Effector memory CD8-positive, alpha-beta T cell (primary cell): ENCODE data around the gene IGFBPL1.
"Not testable (repeated sequence)": the region's sequence is repeated elsewhere in the genome, so short reads cannot be mapped to it uniquely, and the experiment has no call there.

Source experiments
- ATAC-seq: fragments of 150-1000 bp; cut with Tn5 transposase; replicated peaks from 2 replicates; pipeline ENCODE4 v1.10.0; 2021; ENCODE audit warnings: mild to moderate bottlenecking, moderate library complexity
- DNase-seq, 3 experiments: peaks; one replicate each; pipeline ENCODE4 v3.0.0; 2021
- H3K27ac Mint-ChIP-seq, 2 donors: one replicate each; pipeline ENCODE4 v1.8.0; 2022; ENCODE audit warnings: mild to moderate bottlenecking in 2 of 2, mixed read lengths in 2 of 2, moderate library complexity in 2 of 2
- H3K27me3 Mint-ChIP-seq, 2 donors: one replicate each; pipeline ENCODE4 v1.8.0; 2022; ENCODE audit warnings: mixed read lengths in 2 of 2
- H3K36me3 Mint-ChIP-seq: one replicate; pipeline ENCODE4 v1.8.0; 2022; ENCODE audit warnings: mild to moderate bottlenecking, moderate library complexity, mixed read lengths; ENCODE audit not compliant: insufficient read depth
- H3K4me1 Mint-ChIP-seq, 2 donors: one replicate each; pipeline ENCODE4 v1.8.0; 2022; ENCODE audit warnings: low read depth in 2 of 2, mixed read lengths in 2 of 2
- H3K4me3 Mint-ChIP-seq, 2 donors: one replicate each; pipeline ENCODE4 v1.8.0; 2022; ENCODE audit warnings: mild to moderate bottlenecking in 2 of 2, mixed read lengths in 2 of 2, moderate library complexity in 2 of 2
- H3K9me3 Mint-ChIP-seq, 2 donors: one replicate each; pipeline ENCODE4 v1.8.0; 2022; ENCODE audit warnings: mixed read lengths in 2 of 2

The IGFBPL1 gene

GRCh38 chr9:38401994-38402393 lies 22.3 kb downstream of the IGFBPL1 start:
- Mint-ChIP-seq H3K9me3 (no peaks in the 10 kb centered on the region), H3K36me3 (peaks cover 2% of the 10 kb centered on the region), H3K27ac (no peak overlapping the region), H3K4me3 (no peak overlapping the region), H3K27me3 (peaks cover 26 to 55% of the 10 kb centered on the region in 2 donors), H3K4me1 (peaks cover 3 to 5% of the 10 kb centered on the region in 2 donors)
- no peak for ATAC-seq
- DNase-seq = no peak

- not testable (repeated sequence) for H3K27ac Mint-ChIP-seq, H3K4me3 Mint-ChIP-seq, H3K9me3 Mint-ChIP-seq
These were observed 25.1 kb downstream of the IGFBPL1 start for GRCh38 chr9:38399191-38399590.

DNA sequence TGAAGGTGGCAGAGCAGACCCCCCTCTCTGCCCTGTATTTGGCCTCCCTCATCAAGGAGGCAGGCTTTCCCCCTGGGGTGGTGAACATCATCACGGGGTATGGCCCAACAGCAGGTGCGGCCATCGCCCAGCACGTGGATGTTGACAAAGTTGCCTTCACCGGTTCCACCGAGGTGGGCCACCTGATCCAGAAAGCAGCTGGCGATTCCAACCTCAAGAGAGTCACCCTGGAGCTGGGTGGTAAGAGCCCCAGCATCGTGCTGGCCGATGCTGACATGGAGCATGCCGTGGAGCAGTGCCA lies 27.9 kb downstream of the IGFBPL1 start:
- no peak for DNase-seq
- peak overlapping the region in 1 of 2 donors; percentile 44 for H3K27ac Mint-ChIP-seq
- H3K27me3 Mint-ChIP-seq = peaks cover 0 to 5% of the 10 kb centered on the region in 2 donors
- no peaks in the 10 kb centered on the region for H3K9me3 Mint-ChIP-seq
- peaks cover 7% of the 10 kb centered on the region for H3K36me3 Mint-ChIP-seq
- no peak for ATAC-seq
- H3K4me1 Mint-ChIP-seq = peaks cover 19 to 22% of the 10 kb centered on the region in 2 donors
- no peak overlapping the region for H3K4me3 Mint-ChIP-seq

More at GRCh38 chr9:38399191-38399590, 25.1 kb downstream of the IGFBPL1 start:
- H3K4me1 Mint-ChIP-seq, ATAC-seq, H3K36me3 Mint-ChIP-seq, DNase-seq: not testable (repeated sequence)
- H3K27me3 Mint-ChIP-seq = peaks cover 10 to 33% of the 10 kb centered on the region in 2 donors

DNA sequence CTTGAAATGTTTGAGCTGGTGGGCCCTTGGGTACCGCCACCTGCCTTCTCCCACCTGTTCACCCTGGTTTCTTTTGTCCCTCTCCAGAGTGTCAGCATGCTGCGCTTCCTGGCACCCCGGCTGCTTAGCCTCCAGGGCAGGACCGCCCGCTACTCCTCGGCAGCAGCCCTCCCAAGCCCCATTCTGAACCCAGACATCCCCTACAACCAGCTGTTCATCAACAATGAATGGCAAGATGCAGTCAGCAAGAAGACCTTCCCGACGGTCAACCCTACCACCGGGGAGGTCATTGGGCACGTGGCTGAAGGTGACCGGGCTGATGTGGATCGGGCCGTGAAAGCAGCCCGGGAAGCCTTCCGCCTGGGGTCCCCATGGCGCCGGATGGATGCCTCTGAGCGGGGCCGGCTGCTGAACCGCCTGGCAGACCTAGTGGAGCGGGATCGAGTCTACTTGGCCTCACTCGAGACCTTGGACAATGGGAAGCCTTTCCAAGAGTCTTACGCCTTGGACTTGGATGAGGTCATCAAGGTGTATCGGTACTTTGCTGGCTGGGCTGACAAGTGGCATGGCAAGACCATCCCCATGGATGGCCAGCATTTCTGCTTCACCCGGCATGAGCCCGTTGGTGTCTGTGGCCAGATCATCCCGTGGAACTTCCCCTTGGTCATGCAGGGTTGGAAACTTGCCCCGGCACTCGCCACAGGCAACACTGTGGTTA lies 28.4 kb downstream of the IGFBPL1 start:
- Mint-ChIP-seq H3K27me3 (peaks cover 0 to under 1% of the 10 kb centered on the region in 2 donors), H3K27ac (peak overlapping the region in 1 of 2 donors; percentile 50), H3K4me1 (peaks cover 19 to 22% of the 10 kb centered on the region in 2 donors), H3K4me3 (no peak overlapping the region), H3K9me3 (no peaks in the 10 kb centered on the region), H3K36me3 (peaks cover 7% of the 10 kb centered on the region)
- no peak for DNase-seq
- no peak for ATAC-seq

- no peaks in the 10 kb centered on the region for H3K9me3 Mint-ChIP-seq
- peaks cover 7% of the 10 kb centered on the region for H3K36me3 Mint-ChIP-seq
- no peaks in the 10 kb centered on the region for H3K27me3 Mint-ChIP-seq
- no peak overlapping the region for H3K27ac Mint-ChIP-seq
- ATAC-seq (no peak), DNase-seq (no peak)
- peaks cover 18 to 22% of the 10 kb centered on the region in 2 donors for H3K4me1 Mint-ChIP-seq
- no peak overlapping the region for H3K4me3 Mint-ChIP-seq
These were observed 29.8 kb downstream of the IGFBPL1 start for GRCh38 chr9:38394416-38394815.

- Mint-ChIP-seq H3K4me1 (peaks cover 18 to 22% of the 10 kb centered on the region in 2 donors), H3K27ac (peak overlapping the region; percentile 63 to 98), H3K27me3 (no peaks in the 10 kb centered on the region), H3K4me3 (peak overlapping the region; percentile 99), H3K9me3 (no peaks in the 10 kb centered on the region), H3K36me3 (peaks cover 4% of the 10 kb centered on the region)
- DNase-seq = no peak
- no peak for ATAC-seq
These were observed 31.0 kb downstream of the IGFBPL1 start for GRCh38 chr9:38393128-38393796.

DNA sequence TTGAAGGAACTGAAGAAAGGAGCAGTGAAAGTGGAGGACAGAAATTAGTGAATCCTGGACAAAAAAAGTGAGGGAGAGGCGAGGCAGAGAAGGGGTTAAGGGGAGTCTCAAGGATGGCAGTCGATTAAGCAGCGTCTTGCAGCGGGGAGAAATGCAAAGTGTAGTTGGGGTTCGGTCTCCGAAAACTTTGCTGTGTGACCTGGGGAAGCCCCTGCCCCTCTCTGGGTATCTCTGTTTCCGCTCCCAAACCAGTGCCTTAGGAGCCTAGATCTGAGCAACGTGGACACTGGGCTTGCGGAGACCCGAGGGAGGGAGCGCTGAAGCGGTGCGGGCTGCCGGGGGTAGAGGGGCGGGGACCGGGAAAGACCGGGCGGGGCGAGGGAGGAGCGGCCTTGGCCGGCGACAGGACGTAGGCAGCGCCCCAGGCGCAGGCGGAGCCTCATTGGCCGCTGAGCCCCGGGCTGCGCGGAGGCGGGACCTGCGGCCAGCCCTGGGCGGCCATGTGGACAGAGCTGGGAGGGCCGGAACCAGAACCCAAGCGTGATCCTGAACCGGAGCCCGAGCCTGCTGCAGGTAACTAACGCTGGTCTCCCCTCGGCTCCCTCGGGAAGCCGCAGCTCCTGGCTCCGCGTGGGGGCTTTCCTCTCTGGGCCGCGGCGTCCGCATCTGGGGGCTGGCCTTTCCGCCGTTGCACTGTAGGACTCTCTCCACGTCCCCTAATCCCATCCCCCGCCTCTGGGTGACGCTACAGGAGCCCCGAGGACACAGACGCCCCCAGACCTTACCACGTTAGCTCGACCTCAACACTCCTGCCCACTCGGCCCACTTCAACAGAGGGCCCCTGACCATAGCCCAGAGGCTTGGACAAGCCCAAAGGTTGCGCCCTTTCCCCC lies 31.8 kb downstream of the IGFBPL1 start, which contains the start of gene ALDH1B1:
Gene ALDH1B1, plus strand, starts transcription at position 468 of the 893 bp plus-strand sequence. CDS start 3,047 bp downstream, outside the sequence.
- Mint-ChIP-seq H3K4me3 (peak within 1 kb of the TSS; percentile 99), H3K27me3 (no peaks in the 10 kb centered on the region), H3K9me3 (no peaks in the 10 kb centered on the region), H3K36me3 (peaks cover 4% of the 10 kb centered on the region), H3K4me1 (peaks cover 16 to 17% of the 10 kb centered on the region in 2 donors), H3K27ac (peak within 1 kb of the TSS; percentile 63 to 98)
- DNase-seq (peak; percentile 27 to 46 (median 42)), ATAC-seq (peak; percentile 95)

DNA sequence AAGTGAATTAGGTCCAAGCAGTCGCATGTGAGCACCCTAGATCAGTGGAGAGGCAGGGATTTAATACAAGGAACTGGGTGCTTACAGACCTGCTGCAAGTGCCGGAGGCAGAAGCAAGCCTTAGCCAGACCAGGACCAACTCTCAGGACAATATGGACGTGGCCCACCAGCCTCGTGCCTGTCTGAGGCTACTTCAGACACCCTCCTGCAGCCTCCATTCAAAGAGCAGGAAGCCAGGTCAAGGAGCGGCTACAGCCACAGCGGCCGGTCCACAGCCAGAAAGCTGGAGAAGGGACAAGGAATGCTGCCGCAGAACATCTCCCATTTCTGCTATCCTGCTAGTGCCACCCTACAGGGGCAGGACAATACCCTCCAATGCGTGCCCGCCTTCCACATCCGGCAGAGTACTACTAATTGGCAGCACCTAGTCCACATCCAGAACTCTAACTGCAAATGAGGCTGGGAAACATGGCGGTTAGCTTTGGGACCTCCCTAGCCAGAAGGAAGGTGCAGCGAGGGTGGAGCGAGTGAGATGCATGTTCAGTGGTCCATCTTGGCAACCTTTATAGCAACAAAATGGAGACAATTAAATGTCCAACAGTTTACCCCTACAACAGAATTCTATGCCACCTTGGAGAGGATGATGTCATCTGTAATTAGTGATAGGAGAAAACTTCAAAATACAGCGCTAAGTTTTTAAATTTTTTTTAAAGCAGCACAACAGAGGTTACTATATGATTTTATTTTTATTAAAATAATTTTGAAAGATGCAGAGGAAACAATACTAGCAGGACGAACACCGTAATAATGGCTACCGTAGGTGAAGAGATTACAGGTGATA lies 32.8 kb downstream of the IGFBPL1 start:
- Mint-ChIP-seq H3K27ac (peak overlapping the region in 1 of 2 donors; percentile 98), H3K9me3 (no peaks in the 10 kb centered on the region), H3K4me1 (peaks cover 16 to 17% of the 10 kb centered on the region in 2 donors), H3K36me3 (peaks cover 4% of the 10 kb centered on the region), H3K27me3 (no peaks in the 10 kb centered on the region), H3K4me3 (peak overlapping the region; percentile 99)
- no peak for DNase-seq
- no peak for ATAC-seq

DNA sequence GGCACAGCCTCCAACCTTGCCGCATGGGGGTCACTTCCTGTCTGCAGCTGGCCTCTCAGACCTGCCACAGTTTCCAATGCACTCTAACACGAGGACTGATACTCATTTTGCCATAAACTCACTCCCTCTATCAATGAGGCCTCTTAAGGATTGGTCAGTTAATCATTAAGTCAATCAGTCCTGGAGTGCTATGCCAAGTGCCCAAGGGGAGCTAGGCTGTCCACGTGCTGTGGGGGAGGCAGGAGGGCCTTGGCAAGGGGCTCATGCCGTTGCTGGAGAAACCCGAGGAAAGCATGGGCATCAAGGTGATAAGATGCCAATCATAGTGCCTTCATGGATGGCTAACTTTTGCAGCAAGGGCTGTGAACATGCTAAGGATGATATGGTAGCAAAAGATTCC lies 33.4 kb downstream of the IGFBPL1 start:
- no peaks in the 10 kb centered on the region for H3K36me3 Mint-ChIP-seq
- peaks cover 16 to 17% of the 10 kb centered on the region in 2 donors for H3K4me1 Mint-ChIP-seq
- H3K27ac Mint-ChIP-seq = no peak overlapping the region
- H3K9me3 Mint-ChIP-seq = no peaks in the 10 kb centered on the region
- peaks cover 0 to 1% of the 10 kb centered on the region in 2 donors for H3K27me3 Mint-ChIP-seq
- no peak for ATAC-seq
- H3K4me3 Mint-ChIP-seq = peak overlapping the region in 1 of 2 donors; percentile 2
- no peak for DNase-seq

- peaks cover 16 to 17% of the 10 kb centered on the region in 2 donors for H3K4me1 Mint-ChIP-seq
- H3K27me3 Mint-ChIP-seq = peaks cover 0 to 5% of the 10 kb centered on the region in 2 donors
- H3K9me3 Mint-ChIP-seq = no peaks in the 10 kb centered on the region
- no peak for ATAC-seq
- DNase-seq = no peak
- H3K4me3 Mint-ChIP-seq = no peak overlapping the region
- H3K36me3 Mint-ChIP-seq = no peaks in the 10 kb centered on the region
- H3K27ac Mint-ChIP-seq = peak overlapping the region in 1 of 2 donors; percentile 16
These were observed 33.8 kb downstream of the IGFBPL1 start for GRCh38 chr9:38390442-38390841.

GRCh38 chr9:38389313-38389712 lies 34.9 kb downstream of the IGFBPL1 start:
- ATAC-seq = no peak
- H3K4me1 Mint-ChIP-seq = peaks cover 16 to 17% of the 10 kb centered on the region in 2 donors
- peaks cover 8 to 17% of the 10 kb centered on the region in 2 donors for H3K27me3 Mint-ChIP-seq
- H3K4me3 Mint-ChIP-seq = no peak overlapping the region
- no peaks in the 10 kb centered on the region for H3K36me3 Mint-ChIP-seq
- no peak for DNase-seq
- no peaks in the 10 kb centered on the region for H3K9me3 Mint-ChIP-seq
- no peak overlapping the region for H3K27ac Mint-ChIP-seq

GRCh38 chr9:38388283-38389223 lies 35.7 kb downstream of the IGFBPL1 start:
- Mint-ChIP-seq H3K9me3 (no peaks in the 10 kb centered on the region), H3K4me3 (no peak overlapping the region), H3K27ac (peak overlapping the region in 1 of 2 donors; percentile 9), H3K27me3 (peaks cover 12 to 23% of the 10 kb centered on the region in 2 donors), H3K36me3 (no peaks in the 10 kb centered on the region), H3K4me1 (peaks cover 13% of the 10 kb centered on the region in 2 donors)
- ATAC-seq (no peak), DNase-seq (no peak)
